ENCODE measurements around the gene KIAA1217. TPM values are rescaled to one million over a fixed set of nuclear protein-coding genes. Genes with fewer than 3 reads are reported as not detected.

KIAA1217 gene
- total RNA-seq, 1 experiment from 2014 or later: 1.1 TPM

GRCh38 chr10:24393201-24393600, 184.3 kb downstream of the KIAA1217 start:
- H3K4me3 ChIP-seq: no peak overlapping the region
- no peaks in the 10 kb centered on the region for H3K27me3 ChIP-seq (replicated peaks)
- H3K27ac ChIP-seq: no peak overlapping the region
- no peaks in the 10 kb centered on the region for H3K4me1 ChIP-seq (replicated peaks)
- H3K9me3 ChIP-seq (replicated peaks): no peaks in the 10 kb centered on the region
- H3K36me3 ChIP-seq: no peaks in the 10 kb centered on the region
- DNase-seq (ENCODE audit: low read depth in 1 of 2, low spot score in 2 of 2): no peak

DNA sequence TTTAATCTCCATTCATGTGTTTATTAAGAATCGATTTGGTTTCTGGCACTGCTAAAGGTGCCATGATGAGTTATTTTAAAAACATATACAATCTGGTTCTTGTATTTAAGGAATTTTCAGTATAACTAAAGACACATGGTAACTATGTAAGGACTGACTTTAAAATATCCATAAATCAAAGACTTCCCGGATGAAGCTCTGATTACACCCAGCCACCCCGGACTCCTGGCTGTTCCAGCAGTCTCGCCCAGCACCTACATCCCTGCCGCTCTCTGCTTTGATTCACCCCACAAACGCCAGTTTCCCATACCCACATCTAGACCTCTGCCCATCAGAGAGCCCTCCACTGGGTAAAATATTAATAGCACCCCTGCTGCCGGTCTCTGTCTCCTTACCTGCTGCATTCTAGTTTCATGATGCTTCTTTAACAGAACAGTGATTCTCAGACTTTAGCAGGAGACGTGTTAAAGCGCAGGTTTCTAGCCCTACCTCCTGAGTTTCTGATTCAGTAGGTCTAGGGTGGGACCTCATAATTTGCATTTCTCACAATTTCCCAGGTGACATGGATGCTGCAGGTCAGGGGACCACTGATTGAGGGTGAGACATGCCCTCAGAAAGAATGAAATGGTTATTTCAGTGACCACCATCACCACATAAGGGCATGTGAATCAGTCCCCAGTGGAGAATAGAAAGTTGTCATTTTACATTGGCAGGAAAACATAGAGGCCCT, 185.7 kb downstream of the KIAA1217 start:
- Histone ChIP-seq H3K4me1 (replicated peaks) (no peaks in the 10 kb centered on the region), H3K9me3 (replicated peaks) (no peaks in the 10 kb centered on the region), H3K36me3 (no peaks in the 10 kb centered on the region), H3K27ac (no peak overlapping the region), H3K4me3 (no peak overlapping the region), H3K27me3 (replicated peaks) (no peaks in the 10 kb centered on the region)
- DNase-seq (ENCODE audit: low read depth in 1 of 2, low spot score in 2 of 2): no peak

GRCh38 chr10:24396396-24396795, 187.5 kb downstream of the KIAA1217 start:
- Histone ChIP-seq H3K27me3 (replicated peaks) (no peaks in the 10 kb centered on the region), H3K36me3 (no peaks in the 10 kb centered on the region), H3K27ac (no peak overlapping the region), H3K4me1 (replicated peaks) (no peaks in the 10 kb centered on the region), H3K4me3 (no peak overlapping the region), H3K9me3 (replicated peaks) (no peaks in the 10 kb centered on the region)
- no peak for DNase-seq (ENCODE audit: low read depth in 1 of 2, low spot score in 2 of 2)

- Histone ChIP-seq H3K4me3 (no peak overlapping the region), H3K36me3 (no peaks in the 10 kb centered on the region), H3K27ac (no peak overlapping the region), H3K4me1 (replicated peaks) (no peaks in the 10 kb centered on the region), H3K27me3 (replicated peaks) (no peaks in the 10 kb centered on the region), H3K9me3 (replicated peaks) (no peaks in the 10 kb centered on the region)
- DNase-seq (ENCODE audit: low read depth in 1 of 2, low spot score in 2 of 2): no peak
Observed at GRCh38 chr10:24397662-24398061, 188.7 kb downstream of the KIAA1217 start.

DNA sequence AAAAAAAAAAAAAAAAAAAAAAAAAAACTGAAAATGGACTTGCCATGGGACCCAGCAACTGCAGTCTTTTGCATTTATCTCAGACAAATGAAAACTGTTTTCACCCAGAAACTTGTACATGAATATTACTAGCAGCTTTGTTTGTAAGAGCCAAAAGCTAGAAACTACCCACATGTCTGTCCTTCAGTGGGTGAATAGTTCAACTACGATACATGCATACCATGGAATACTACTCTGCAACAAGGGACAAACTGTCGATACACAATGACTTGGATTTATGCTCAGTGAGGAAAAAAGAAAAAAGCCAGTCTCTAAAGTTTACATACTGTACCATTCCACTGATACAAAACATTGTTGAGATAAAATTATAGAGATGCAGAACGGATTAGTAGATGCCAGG, 195.6 kb downstream of the KIAA1217 start:
- no peaks in the 10 kb centered on the region for H3K9me3 ChIP-seq (replicated peaks)
- DNase-seq (ENCODE audit: low read depth in 1 of 2, low spot score in 2 of 2): no peak
- H3K27ac ChIP-seq: no peak overlapping the region
- H3K4me1 ChIP-seq (replicated peaks): no peaks in the 10 kb centered on the region
- H3K4me3 ChIP-seq: no peak overlapping the region
- no peaks in the 10 kb centered on the region; the same call in 1 of the 2 replicates for H3K27me3 ChIP-seq (replicated peaks)
- H3K36me3 ChIP-seq: no peaks in the 10 kb centered on the region

- no peaks in the 10 kb centered on the region; the same call in 1 of the 2 replicates for H3K27me3 ChIP-seq (replicated peaks)
- no peaks in the 10 kb centered on the region for H3K4me1 ChIP-seq (replicated peaks)
- H3K27ac ChIP-seq: no peak overlapping the region
- no peak for DNase-seq (ENCODE audit: low read depth in 1 of 2, low spot score in 2 of 2)
- H3K4me3 ChIP-seq: no peak overlapping the region
- H3K9me3 ChIP-seq (replicated peaks): no peaks in the 10 kb centered on the region
- H3K36me3 ChIP-seq: no peaks in the 10 kb centered on the region
Observed at GRCh38 chr10:24405635-24406034, 196.7 kb downstream of the KIAA1217 start.

DNA sequence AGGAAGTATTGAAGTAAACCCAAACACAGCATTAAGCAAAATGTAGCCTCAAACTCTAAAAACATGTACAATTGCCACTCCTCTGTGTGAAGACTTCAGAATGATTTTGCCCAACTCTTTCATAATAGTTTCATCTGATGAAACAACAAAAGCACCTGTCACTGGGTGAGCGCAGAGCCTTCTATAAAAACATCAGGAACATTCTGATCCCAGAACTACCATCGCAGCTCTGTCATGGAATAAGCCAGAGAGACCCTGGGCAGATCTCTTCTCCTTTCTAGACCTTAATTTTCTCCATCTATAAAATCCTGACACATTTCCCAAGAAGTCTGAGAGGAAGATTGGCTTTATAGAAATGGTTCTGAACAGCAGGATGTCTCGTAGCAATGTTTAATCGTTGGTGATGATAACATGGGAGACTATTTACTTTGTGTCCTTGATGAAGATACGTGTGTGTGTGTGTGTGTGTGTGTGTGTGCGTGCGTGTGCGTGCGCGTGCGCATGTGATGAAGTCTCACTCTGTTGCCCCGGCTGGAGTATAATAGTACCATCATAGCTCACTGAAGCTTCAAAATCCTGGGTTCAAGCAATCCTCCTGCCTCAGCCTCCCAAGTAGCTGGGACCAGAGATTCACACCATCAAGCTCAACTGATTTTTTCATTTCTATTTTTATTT, 198.0 kb downstream of the KIAA1217 start:
- H3K4me3 ChIP-seq: no peak overlapping the region
- no peaks in the 10 kb centered on the region for H3K4me1 ChIP-seq (replicated peaks)
- DNase-seq (ENCODE audit: low read depth in 1 of 2, low spot score in 2 of 2): no peak
- no peaks in the 10 kb centered on the region; the same call in 1 of the 2 replicates for H3K27me3 ChIP-seq (replicated peaks)
- H3K9me3 ChIP-seq (replicated peaks): no peaks in the 10 kb centered on the region
- H3K36me3 ChIP-seq: no peaks in the 10 kb centered on the region
- no peak overlapping the region for H3K27ac ChIP-seq

DNA sequence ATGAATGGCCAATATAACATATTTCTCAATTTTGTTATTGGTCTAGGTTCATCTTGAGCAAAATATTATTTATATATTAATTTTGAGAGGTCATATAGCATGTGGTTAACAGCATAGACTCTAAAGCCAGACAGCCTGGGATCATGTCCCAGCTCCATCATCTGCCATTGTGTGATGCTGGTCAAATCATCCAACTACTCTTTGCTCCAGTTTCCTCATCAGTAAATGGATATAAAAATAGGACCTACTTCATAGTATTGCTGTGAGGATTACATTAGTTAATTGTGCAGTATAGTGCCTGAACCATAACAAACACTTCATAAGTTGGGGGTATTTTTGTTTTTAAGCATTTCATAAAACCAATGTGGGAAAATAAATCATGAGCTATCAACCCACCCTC, 199.0 kb downstream of the KIAA1217 start:
- Histone ChIP-seq H3K27ac (no peak overlapping the region), H3K4me1 (replicated peaks) (no peaks in the 10 kb centered on the region), H3K36me3 (no peaks in the 10 kb centered on the region), H3K4me3 (no peak overlapping the region), H3K9me3 (replicated peaks) (no peaks in the 10 kb centered on the region), H3K27me3 (replicated peaks) (no peaks in the 10 kb centered on the region; the same call in 1 of the 2 replicates)
- no peak for DNase-seq (ENCODE audit: low read depth in 1 of 2, low spot score in 2 of 2)

- Histone ChIP-seq H3K4me3 (no peak overlapping the region), H3K9me3 (replicated peaks) (no peaks in the 10 kb centered on the region), H3K27me3 (replicated peaks) (no peaks in the 10 kb centered on the region; the same call in 1 of the 2 replicates), H3K36me3 (no peaks in the 10 kb centered on the region), H3K4me1 (replicated peaks) (no peaks in the 10 kb centered on the region), H3K27ac (no peak overlapping the region)
- DNase-seq (ENCODE audit: low read depth in 1 of 2, low spot score in 2 of 2): no peak
Observed at GRCh38 chr10:24408365-24408764, 199.4 kb downstream of the KIAA1217 start.

DNA sequence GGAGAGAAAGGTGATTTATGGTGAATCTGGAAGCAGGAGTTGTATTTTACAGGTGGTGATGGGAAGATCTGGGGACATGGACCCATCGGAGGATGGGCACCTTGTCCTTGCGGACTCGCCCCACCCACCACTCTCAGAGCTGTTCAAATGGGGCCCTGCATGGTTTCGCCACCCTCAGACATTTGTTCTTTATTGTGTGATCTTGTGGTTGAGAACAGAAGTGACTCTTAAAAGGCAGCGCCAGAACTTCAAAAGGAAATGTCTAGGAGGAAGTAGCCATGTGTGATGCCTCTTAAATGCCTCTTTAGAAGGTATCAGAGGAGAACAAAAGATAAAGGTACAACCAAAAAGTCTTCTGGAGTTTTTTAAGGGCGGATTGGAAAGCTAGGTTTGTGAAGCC, 205.7 kb downstream of the KIAA1217 start:
- Histone ChIP-seq H3K27me3 (replicated peaks) (no peaks in the 10 kb centered on the region), H3K4me3 (no peak overlapping the region), H3K4me1 (replicated peaks) (no peaks in the 10 kb centered on the region), H3K36me3 (no peaks in the 10 kb centered on the region), H3K27ac (no peak overlapping the region), H3K9me3 (replicated peaks) (no peaks in the 10 kb centered on the region)
- no peak for DNase-seq (ENCODE audit: low read depth in 1 of 2, low spot score in 2 of 2)

DNA sequence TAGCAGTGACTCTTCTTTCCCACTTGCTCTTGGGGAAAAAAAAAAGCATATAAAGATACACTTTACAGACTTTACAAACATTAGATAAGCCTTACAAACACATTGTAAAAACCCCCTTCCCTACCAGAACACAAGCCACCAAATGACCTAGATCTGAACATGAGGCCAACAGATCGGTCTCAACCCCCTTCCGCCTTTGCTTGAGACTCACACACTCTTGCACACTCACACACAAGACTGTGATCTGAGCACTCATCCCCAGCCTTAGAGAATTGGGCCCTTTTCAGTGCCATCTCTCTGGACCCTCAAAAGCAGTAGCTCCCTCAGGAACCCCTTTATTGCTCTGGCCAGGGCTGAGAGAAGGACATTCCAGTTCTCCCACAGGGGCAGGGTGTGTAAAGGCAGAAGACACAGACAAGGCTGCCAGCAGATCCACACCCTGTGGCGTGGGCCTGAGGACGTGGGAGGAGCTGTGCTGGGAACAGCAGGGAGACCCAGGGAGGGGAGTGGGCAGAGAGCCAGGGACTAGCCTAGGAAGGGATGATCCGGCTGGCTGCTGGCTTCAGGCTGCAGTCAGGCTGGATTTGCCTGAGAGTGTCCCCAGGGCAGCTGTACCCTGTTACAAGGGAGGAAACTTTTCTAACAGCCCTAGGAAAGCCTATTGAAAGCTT, 206.7 kb downstream of the KIAA1217 start:
- Histone ChIP-seq H3K27ac (no peak overlapping the region), H3K27me3 (replicated peaks) (no peaks in the 10 kb centered on the region), H3K4me1 (replicated peaks) (no peaks in the 10 kb centered on the region), H3K4me3 (no peak overlapping the region), H3K36me3 (no peaks in the 10 kb centered on the region), H3K9me3 (replicated peaks) (no peaks in the 10 kb centered on the region)
- DNase-seq (ENCODE audit: low read depth in 1 of 2, low spot score in 2 of 2): no peak

GRCh38 chr10:24416248-24416647, 207.3 kb downstream of the KIAA1217 start:
- no peak overlapping the region for H3K27ac ChIP-seq
- no peak for DNase-seq (ENCODE audit: low read depth in 1 of 2, low spot score in 2 of 2)
- H3K36me3 ChIP-seq: no peaks in the 10 kb centered on the region
- no peaks in the 10 kb centered on the region for H3K27me3 ChIP-seq (replicated peaks)
- no peak overlapping the region for H3K4me3 ChIP-seq
- H3K4me1 ChIP-seq (replicated peaks): no peaks in the 10 kb centered on the region
- H3K9me3 ChIP-seq (replicated peaks): no peaks in the 10 kb centered on the region

DNA sequence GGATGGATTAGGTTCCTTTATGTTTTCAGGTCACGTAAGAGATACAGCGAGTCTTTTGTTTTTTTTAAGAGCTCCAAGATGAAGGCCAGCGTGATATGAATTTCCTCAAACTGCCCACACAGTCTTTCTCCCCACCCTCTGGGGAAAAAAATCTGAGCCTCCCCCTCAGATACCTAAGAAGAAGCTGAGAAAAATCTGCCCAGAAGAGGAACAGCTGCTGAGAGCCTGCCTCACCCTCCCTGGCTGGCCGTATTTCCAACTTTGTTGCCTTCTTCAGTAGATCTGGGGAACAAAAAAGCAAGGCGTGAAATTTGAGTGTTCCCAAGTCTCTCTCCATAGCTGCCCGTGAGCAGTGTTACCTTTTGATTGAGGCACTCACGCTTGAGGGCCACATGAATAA, 208.1 kb downstream of the KIAA1217 start:
- H3K27ac ChIP-seq: no peak overlapping the region
- DNase-seq (ENCODE audit: low read depth in 1 of 2, low spot score in 2 of 2): no peak
- no peaks in the 10 kb centered on the region for H3K27me3 ChIP-seq (replicated peaks)
- no peaks in the 10 kb centered on the region for H3K9me3 ChIP-seq (replicated peaks)
- H3K4me1 ChIP-seq (replicated peaks): no peaks in the 10 kb centered on the region
- H3K36me3 ChIP-seq: no peaks in the 10 kb centered on the region
- H3K4me3 ChIP-seq: no peak overlapping the region

- Histone ChIP-seq H3K36me3 (no peaks in the 10 kb centered on the region), H3K4me1 (replicated peaks) (no peaks in the 10 kb centered on the region), H3K9me3 (replicated peaks) (no peaks in the 10 kb centered on the region), H3K27ac (no peak overlapping the region), H3K27me3 (replicated peaks) (no peaks in the 10 kb centered on the region), H3K4me3 (no peak overlapping the region)
- no peak for DNase-seq (ENCODE audit: low read depth in 1 of 2, low spot score in 2 of 2)
Observed at GRCh38 chr10:24418532-24418931, 209.6 kb downstream of the KIAA1217 start.

Measured in SJSA1 (cell line).